WI38 (cell line): Measurements from ENCODE around the gene C1orf35.

Experiments
- H3K4me3 ChIP-seq: 2 replicates; pipeline ENCODE4 v1.5.1; 2011; ENCODE audit warnings: low read depth, mild to moderate bottlenecking, control low read depth, low read length
- CTCF ChIP-seq: IDR thresholded peaks from 2 replicates; pipeline ENCODE4 v1.5.1; 2012; ENCODE audit warnings: low read depth, mild to moderate bottlenecking, control low read depth, low read length

Gene C1orf35

GRCh38 chr1:228149406-228150119 is 46.4 kb upstream of the C1orf35 start, which contains the start of gene GJC2:
TSS of gene GJC2 (plus strand) at chr1:228149930. CDS start at chr1:228157759, 7,829 bp downstream.
- no peak for TF ChIP-seq CTCF
- peak within 1 kb of the TSS; percentile 33 for H3K4me3 ChIP-seq

- no peak overlapping the region for H3K4me3 ChIP-seq
- no peak for TF ChIP-seq CTCF
Observed at GRCh38 chr1:228148935-228149405, 45.8 kb upstream of the C1orf35 start.

- H3K4me3 ChIP-seq: no peak overlapping the region
- TF ChIP-seq CTCF: no peak
Observed at GRCh38 chr1:228148196-228148861, 45.2 kb upstream of the C1orf35 start.

GRCh38 chr1:228147768-228148167 is 44.6 kb upstream of the C1orf35 start:
- no peak for TF ChIP-seq CTCF
- no peak overlapping the region for H3K4me3 ChIP-seq

GRCh38 chr1:228147151-228147693 is 44.1 kb upstream of the C1orf35 start:
- no peak for TF ChIP-seq CTCF
- H3K4me3 ChIP-seq: no peak overlapping the region

GRCh38 chr1:228146417-228147150 is 43.5 kb upstream of the C1orf35 start:
- TF ChIP-seq CTCF: no peak
- no peak overlapping the region for H3K4me3 ChIP-seq
